Ascending aorta (tissue), 2 donors: ENCODE measurements around the gene C17orf78. TPM values are rescaled to one million over a fixed set of nuclear protein-coding genes. Genes with fewer than 3 reads are reported as not detected.
A peak's percentile ranks its signal among the peaks of the same experiment; 100 is the strongest.

Experiments used
- DNase-seq, 2 donors: peaks; one replicate each; pipeline ENCODE4 v3.0.0-alpha.2; 2019; ENCODE audit warnings: low spot score in 2 of 2
- H3K27ac ChIP-seq, 2 donors: fragments of 200-600 bp; sonication (generic); one replicate each; pipeline ENCODE4 v1.5.1; 2016 to 2017; ENCODE audit warnings: mild to moderate bottlenecking in 1 of 2
- H3K27me3 ChIP-seq: fragments of 200-600 bp; sonication (generic); one replicate; pipeline ENCODE4 v1.5.1; 2017
- H3K36me3 ChIP-seq, 2 donors: fragments of 200-600 bp; sonication (generic); one replicate each; pipeline ENCODE4 v1.5.1; 2016
- H3K4me1 ChIP-seq, 2 donors: fragments of 200-600 bp; sonication (generic); one replicate each; pipeline ENCODE4 v1.5.1; 2016 to 2017; ENCODE audit warnings: mild to moderate bottlenecking in 1 of 2
- H3K4me3 ChIP-seq, 2 donors: fragments of 200-600 bp; sonication (generic); one replicate each; pipeline ENCODE4 v1.5.1; 2016 to 2017; ENCODE audit warnings: mild to moderate bottlenecking in 1 of 2
- H3K9me3 ChIP-seq, 2 donors: fragments of 200-600 bp; sonication (generic); one replicate each; pipeline ENCODE4 v1.5.1; 2016
- CTCF ChIP-seq, 3 experiments: fragments of 200-600 bp in 2 of 3; fragments of 450-650 bp in 1 of 3; sonication (generic) in 2 of 3; IDR thresholded peaks; one replicate each; pipeline ENCODE4 v1.5.1; 2016 to 2019; ENCODE audit warnings: antibody characterized with exemption in 3 of 3, mild to moderate bottlenecking in 1 of 3, moderate library complexity in 1 of 3
- intact Hi-C: fragments of 100-400 bp; cut with DNase I; formaldehyde crosslinking; loops from one replicate; pipeline ENCODE4 v1.15.1; 2023
- total RNA-seq: library from RNA; depleted of rRNA; stranded (reverse); fragments of >200 nt; gene quantifications from one replicate; pipeline ENCODE4 v1.1.0, GENCODE V29; 2016

The C17orf78 gene
- total RNA-seq, 1 donor from 2014 or later: not detected

- Histone ChIP-seq H3K36me3 (no peaks in the 10 kb centered on the region), H3K4me3 (no peak overlapping the region), H3K4me1 (no peaks in the 10 kb centered on the region), H3K27ac (no peak overlapping the region), H3K27me3 (no peaks in the 10 kb centered on the region), H3K9me3 (no peaks in the 10 kb centered on the region)
- DNase-seq: peak; percentile 19 to 70
- intact Hi-C loops: loop anchor here (2.0 kb wide), 1 partner anchor 23 kb away; no protein-coding TSS in a partner anchor
- peak; percentile 79 to 94 (median 88) for TF ChIP-seq CTCF (IDR thresholded peaks at IDR 0.05)
Measured at GRCh38 chr17:37373530-37374159, 2.1 kb upstream of the C17orf78 start.

DNA sequence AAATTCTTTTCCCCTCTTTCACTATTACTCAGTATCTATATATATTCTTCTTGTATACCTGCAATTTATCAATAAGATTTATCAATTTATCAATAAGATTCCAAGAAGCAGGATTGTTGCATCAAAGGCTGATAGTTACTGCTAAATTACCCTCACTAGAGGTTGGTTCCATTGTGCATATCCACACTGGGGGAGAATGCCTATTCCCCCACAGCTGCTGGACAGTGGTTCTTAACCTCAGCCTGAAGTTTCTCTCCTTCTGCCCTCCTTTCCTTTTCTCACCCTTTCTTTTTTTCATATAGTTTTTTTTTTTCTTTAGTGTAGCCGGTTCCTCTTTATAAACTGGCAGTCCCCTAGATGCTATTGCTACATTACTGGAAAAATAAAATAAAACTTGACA is 6.3 kb downstream of the C17orf78 start:
- Histone ChIP-seq H3K4me1 (no peaks in the 10 kb centered on the region), H3K27ac (no peak overlapping the region), H3K36me3 (no peaks in the 10 kb centered on the region), H3K27me3 (no peaks in the 10 kb centered on the region), H3K9me3 (no peaks in the 10 kb centered on the region), H3K4me3 (no peak overlapping the region)
- no peak for TF ChIP-seq CTCF (IDR thresholded peaks at IDR 0.05)
- no peak for DNase-seq
- intact Hi-C loops: no loop called here

- TF ChIP-seq CTCF (IDR thresholded peaks at IDR 0.05): no peak
- no peak for DNase-seq
- Histone ChIP-seq H3K4me3 (no peak overlapping the region), H3K27me3 (no peaks in the 10 kb centered on the region), H3K4me1 (no peaks in the 10 kb centered on the region), H3K9me3 (no peaks in the 10 kb centered on the region), H3K27ac (no peak overlapping the region), H3K36me3 (no peaks in the 10 kb centered on the region)
- intact Hi-C loops: no loop called here
Measured at GRCh38 chr17:37384560-37385149, 8.9 kb downstream of the C17orf78 start.

- DNase-seq: no peak
- H3K27ac ChIP-seq: no peak overlapping the region
- H3K36me3 ChIP-seq: no peaks in the 10 kb centered on the region
- no peaks in the 10 kb centered on the region for H3K4me1 ChIP-seq
- H3K9me3 ChIP-seq: no peaks in the 10 kb centered on the region
- no peak overlapping the region for H3K4me3 ChIP-seq
- TF ChIP-seq CTCF (IDR thresholded peaks at IDR 0.05): no peak
- intact Hi-C loops: no loop called here
- H3K27me3 ChIP-seq: no peaks in the 10 kb centered on the region
Measured at GRCh38 chr17:37385474-37385990, 9.7 kb downstream of the C17orf78 start.

DNA sequence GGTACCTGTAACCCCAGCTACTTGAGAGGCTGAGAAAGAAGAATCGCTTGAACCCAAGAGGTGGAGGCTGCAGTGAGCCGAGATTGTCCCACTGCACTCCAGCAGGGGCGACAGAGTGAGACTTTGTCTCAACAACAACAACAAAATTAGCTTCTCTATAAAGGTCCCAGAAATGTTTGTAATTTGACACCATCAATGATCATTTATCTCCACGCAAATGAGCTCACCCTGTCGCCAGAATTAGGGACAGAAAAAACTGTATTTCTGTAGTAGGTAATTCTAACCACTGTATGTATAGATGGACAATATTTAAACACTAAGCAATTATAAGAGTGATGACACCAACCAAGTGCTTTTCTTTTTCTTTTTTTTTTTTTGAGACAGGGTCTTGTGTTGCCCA is 10.7 kb downstream of the C17orf78 start:
- H3K36me3 ChIP-seq: no peaks in the 10 kb centered on the region
- H3K9me3 ChIP-seq: no peaks in the 10 kb centered on the region
- no peak for DNase-seq
- no peak overlapping the region for H3K27ac ChIP-seq
- H3K4me1 ChIP-seq: peaks cover 0 to under 1% of the 10 kb centered on the region in 2 donors
- intact Hi-C loops: no loop called here
- no peaks in the 10 kb centered on the region for H3K27me3 ChIP-seq
- no peak overlapping the region for H3K4me3 ChIP-seq
- TF ChIP-seq CTCF (IDR thresholded peaks at IDR 0.05): no peak
